OCI-LY7 (cell line): ENCODE data around the gene CD79A. TPM values are rescaled to one million over a fixed set of nuclear protein-coding genes. Genes with fewer than 3 reads are reported as not detected.

Experiments
- BruUV-seq: library from RNA; stranded (reverse); fragments of 400-500 nt; replicated peaks from 2 replicates; lab custom pipeline; 2021; lab: Mats Ljungman, UMichigan
- CTCF ChIA-PET: fragments of 300-600 bp; sonication (Branson Sonifier 250); formaldehyde crosslinking; loops from one replicate; lab custom pipeline; 2022; ENCODE audit warnings: antibody characterized with exemption; ENCODE audit not compliant: unreplicated experiment; lab: Charles Lee
- POLR2A ChIA-PET: fragments of 300-600 bp; sonication (Branson Sonifier 250); formaldehyde crosslinking; loops from one replicate; lab custom pipeline; 2022; ENCODE audit warnings: antibody characterized with exemption; lab: Charles Lee
- DNase-seq: peaks from one replicate; pipeline ENCODE4 v3.0.0-alpha.2; 2015; ENCODE audit warnings: low spot score
- H2AFZ ChIP-seq: fragments of 200-600 bp; sonication (generic), shearing (Covaris generic); 2 replicates; pipeline ENCODE4 v1.6.1; 2014; ENCODE audit warnings: mild to moderate bottlenecking, antibody characterized with exemption, low read length, moderate library complexity
- H3K27ac ChIP-seq: fragments of 200-600 bp; sonication (generic); 2 replicates; pipeline ENCODE4 v1.5.1; 2014; ENCODE audit warnings: mixed run types, low read depth, mild to moderate bottlenecking, moderate library complexity, low read length, inconsistent platforms; ENCODE audit not compliant: poor library complexity, severe bottlenecking
- H3K36me3 ChIP-seq: fragments of 200-600 bp; sonication (generic); 2 replicates; pipeline ENCODE4 v1.6.1; 2014; ENCODE audit warnings: mild to moderate bottlenecking, antibody characterized with exemption, low read length, moderate library complexity, mixed read lengths; ENCODE audit not compliant: insufficient read depth
- H3K4me1 ChIP-seq: fragments of 200-600 bp; sonication (generic); 2 replicates; pipeline ENCODE4 v1.5.1; 2014; ENCODE audit warnings: mild to moderate bottlenecking, low read length; ENCODE audit not compliant: insufficient read depth, poor library complexity, severe bottlenecking
- H3K4me2 ChIP-seq: fragments of 200-600 bp; sonication (generic); 2 replicates; pipeline ENCODE4 v1.6.1; 2014; ENCODE audit warnings: mild to moderate bottlenecking, low read length
- H3K4me3 ChIP-seq: fragments of 200-600 bp; sonication (generic); 2 replicates; pipeline ENCODE4 v1.5.1; 2014; ENCODE audit warnings: mild to moderate bottlenecking, low read depth, low read length; ENCODE audit not compliant: poor library complexity, severe bottlenecking
- H3K79me2 ChIP-seq: fragments of 200-600 bp; sonication (generic); 2 replicates; pipeline ENCODE4 v1.6.1; 2016; ENCODE audit warnings: low read depth, mild to moderate bottlenecking, low read length, moderate library complexity, mixed read lengths; ENCODE audit not compliant: insufficient read depth
- H3K9me2 ChIP-seq: fragments of 200-600 bp; sonication (generic); 2 replicates; pipeline ENCODE4 v1.6.1; 2016; ENCODE audit warnings: mild to moderate bottlenecking, low read length, mixed read lengths; ENCODE audit not compliant: insufficient read depth
- H3K9me3 ChIP-seq: fragments of 200-600 bp; sonication (generic); 2 replicates; pipeline ENCODE4 v1.6.1; 2014; ENCODE audit warnings: mild to moderate bottlenecking, mixed run types, low read length, mixed read lengths
- H4K20me1 ChIP-seq: fragments of 200-600 bp; sonication (generic); 2 replicates; pipeline ENCODE4 v1.6.1; 2014; ENCODE audit warnings: mild to moderate bottlenecking, antibody characterized with exemption, low read length, moderate library complexity, mixed read lengths; ENCODE audit not compliant: insufficient read depth
- CTCF ChIP-seq: fragments of 200-600 bp; sonication (generic); conservative IDR thresholded peaks from 2 replicates; pipeline ENCODE4 v1.5.1; 2014; ENCODE audit warnings: mild to moderate bottlenecking, antibody characterized with exemption, low read length, moderate library complexity, mixed read lengths
- EZH2phosphoT487 ChIP-seq: fragments of 200-600 bp; sonication (generic); IDR thresholded peaks from 2 replicates; pipeline ENCODE4 v1.6.1; 2018; ENCODE audit warnings: low read depth, borderline replicate concordance, mild to moderate bottlenecking, mixed run types, antibody characterized with exemption, low read length, moderate library complexity, mixed read lengths
- intact Hi-C: fragments of 100-400 bp; cut with micrococcal nuclease; formaldehyde crosslinking; loops from one replicate; pipeline ENCODE4 v1.10.0; 2022; ENCODE audit not compliant: unreplicated experiment
- total RNA-seq, 2 experiments: library from RNA; depleted of rRNA in 1 of 2; stranded (reverse); fragments of >200 nt in 1 of 2; shearing (Covaris generic) in 1 of 2; gene quantifications; 2 replicates each; pipeline ENCODE4 v1.2.3, GENCODE V29; 2014 to 2022

The CD79A gene
- total RNA-seq, 2 experiments from 2014 or later: 1,094 to 1,195 TPM

- Histone ChIP-seq H3K9me3 (no peaks in the 10 kb centered on the region), H3K4me1 (peaks cover 20% of the 10 kb centered on the region), H3K36me3 (0 out of 2 replicates have a peak, but pooled peaks cover 2% of the 10 kb centered on the region), H4K20me1 (no peaks in the 10 kb centered on the region), H3K4me2 (no peak overlapping the region), H3K27ac (no peak overlapping the region), H3K4me3 (no peak overlapping the region), H2AFZ (no peak overlapping the region), H3K9me2 (no peaks in the 10 kb centered on the region), H3K79me2 (no peaks in the 10 kb centered on the region)
- no TSS peak for BruUV-seq
- no peak for DNase-seq
- POLR2A ChIA-PET: no interaction called here
- CTCF ChIA-PET: interaction anchor here (0.6 kb wide), 1 partner anchor 408 kb away, joined by 3 read pairs; no protein-coding TSS in a partner anchor
- TF ChIP-seq EZH2phosphoT487 (no peak), CTCF (peak; percentile 48; the same call in 1 of the 2 replicates)
- intact Hi-C loops: no loop called here
Observed at GRCh38 chr19:41920882-41921576, 44.0 kb downstream of the CD79A start.

- no peak for DNase-seq
- Histone ChIP-seq H3K27ac (no peak overlapping the region), H4K20me1 (no peaks in the 10 kb centered on the region), H3K4me3 (no peak overlapping the region), H3K9me3 (no peaks in the 10 kb centered on the region), H3K4me1 (peaks cover 20% of the 10 kb centered on the region), H3K9me2 (no peaks in the 10 kb centered on the region), H3K79me2 (no peaks in the 10 kb centered on the region), H3K4me2 (no peak overlapping the region), H3K36me3 (0 out of 2 replicates have a peak, but pooled peaks cover 2% of the 10 kb centered on the region), H2AFZ (no peak overlapping the region)
- CTCF ChIA-PET: no interaction called here
- POLR2A ChIA-PET: no interaction called here
- no TSS peak for BruUV-seq
- TF ChIP-seq CTCF: no peak
- TF ChIP-seq EZH2phosphoT487: no peak
- intact Hi-C loops: no loop called here
Observed at GRCh38 chr19:41921577-41922576, 44.8 kb downstream of the CD79A start.
